Mesodermal cell (in vitro differentiated cells): ENCODE data around the gene USP30. TPM values are rescaled to one million over a fixed set of nuclear protein-coding genes. Genes with fewer than 3 reads are reported as not detected.
A peak's percentile ranks its signal among the peaks of the same experiment; 100 is the strongest.

Experiments used
- H3K27ac ChIP-seq: 2 replicates; pipeline ENCODE4 v1.7.0; 2013; ENCODE audit warnings: mild to moderate bottlenecking, low read depth, low read length, moderate library complexity; ENCODE audit not compliant: severe bottlenecking
- H3K36me3 ChIP-seq: 2 replicates; pipeline ENCODE4 v1.7.1; 2013; ENCODE audit warnings: mild to moderate bottlenecking, low read length, moderate library complexity; ENCODE audit not compliant: control insufficient read depth, insufficient read depth
- H3K4me1 ChIP-seq: one replicate; pipeline ENCODE4 v1.7.1; 2013; ENCODE audit warnings: mild to moderate bottlenecking, low read length; ENCODE audit not compliant: insufficient read depth, control insufficient read depth, poor library complexity, severe bottlenecking
- H3K4me3 ChIP-seq: 2 replicates; pipeline ENCODE4 v1.7.0; 2013; ENCODE audit warnings: low read length, control low read depth, mild to moderate bottlenecking; ENCODE audit not compliant: insufficient read depth, poor library complexity, severe bottlenecking; ENCODE audit errors: extremely low read depth
- H3K9me3 ChIP-seq: 2 replicates; pipeline ENCODE4 v1.7.1; 2013; ENCODE audit warnings: mild to moderate bottlenecking, low read length, moderate library complexity; ENCODE audit not compliant: control insufficient read depth
- WGBS, 2 experiments: methylation state at CpG; one replicate each; pipeline ENCODE4 v1.1.5; 2013; ENCODE audit warnings: missing lambda C conversion rate in 2 of 2; ENCODE audit not compliant: insufficient coverage in 2 of 2; 5-methylcytosine and 5-hydroxymethylcytosine counted together
- polyA plus RNA-seq, 2 experiments: library from polyadenylated mRNA; stranded (reverse); fragments of 50-300 nt; gene quantifications; one replicate each; pipeline ENCODE4 v1.2.3, GENCODE V29; 2013

USP30 gene
- polyA plus RNA-seq (2013, experiment 1 of 2): 16.7 TPM
- 14.5 TPM for polyA plus RNA-seq (2013, experiment 2 of 2)

- Histone ChIP-seq H3K4me3 (peak within 1 kb of the TSS; percentile 94), H3K9me3 (no peaks in the 10 kb centered on the region), H3K27ac (peak within 1 kb of the TSS; percentile 64), H3K36me3 (peaks cover 2% of the 10 kb centered on the region), H3K4me1 (no peaks in the 10 kb centered on the region)
- 0% methylated on average over 46 to 50 of the region's 61 CpGs for WGBS, 2 experiments
Measured at GRCh38 chr12:109052414-109053323, at the start of gene USP30. Gene USP30, plus strand, starts transcription at chr12:109052576. Its CDS starts 103 bp downstream, at chr12:109052679.

- 92 to 100% methylated on average over 1 to 2 of the region's 3 CpGs for WGBS, 2 experiments
Measured at GRCh38 chr12:109004017-109004416, 48.4 kb upstream of the USP30 start.

GRCh38 chr12:109009766-109010165 lies 42.6 kb upstream of the USP30 start:
- no peaks in the 10 kb centered on the region for H3K36me3 ChIP-seq
- H3K4me3 ChIP-seq: no peak overlapping the region
- no peak overlapping the region for H3K27ac ChIP-seq
- H3K9me3 ChIP-seq: no peaks in the 10 kb centered on the region
- 100% methylated on average over 1 of the region's 1 CpG; no CpG with 5 or more reads in 1 of the 2 experiments for WGBS, 2 experiments
- H3K4me1 ChIP-seq: no peaks in the 10 kb centered on the region

More at GRCh38 chr12:109004017-109004416, 48.4 kb upstream of the USP30 start:
- Histone ChIP-seq H3K4me3 (no peak overlapping the region), H3K4me1 (no peaks in the 10 kb centered on the region), H3K9me3 (no peaks in the 10 kb centered on the region), H3K36me3 (no peaks in the 10 kb centered on the region), H3K27ac (no peak overlapping the region)

GRCh38 chr12:109010259-109010658 lies 42.1 kb upstream of the USP30 start:
- 81 to 93% methylated on average over 2 of the region's 2 CpGs for WGBS, 2 experiments
- Histone ChIP-seq H3K36me3 (no peaks in the 10 kb centered on the region), H3K4me3 (no peak overlapping the region), H3K27ac (no peak overlapping the region), H3K9me3 (no peaks in the 10 kb centered on the region), H3K4me1 (no peaks in the 10 kb centered on the region)

GRCh38 chr12:109014984-109015765 lies 37.2 kb upstream of the USP30 start:
- Histone ChIP-seq H3K4me3 (no peak overlapping the region), H3K27ac (no peak overlapping the region), H3K9me3 (no peaks in the 10 kb centered on the region), H3K4me1 (no peaks in the 10 kb centered on the region), H3K36me3 (no peaks in the 10 kb centered on the region)
- 74 to 100% methylated on average over 3 to 4 of the region's 6 CpGs for WGBS, 2 experiments

- Histone ChIP-seq H3K36me3 (no peaks in the 10 kb centered on the region), H3K4me3 (no peak overlapping the region), H3K27ac (no peak overlapping the region), H3K4me1 (no peaks in the 10 kb centered on the region), H3K9me3 (no peaks in the 10 kb centered on the region)
- WGBS, 2 experiments: 83 to 86% methylated on average over 7 of the region's 8 CpGs
Measured at GRCh38 chr12:109016016-109016415, 36.4 kb upstream of the USP30 start.

GRCh38 chr12:109016978-109017377 lies 35.4 kb upstream of the USP30 start:
- H3K9me3 ChIP-seq: no peaks in the 10 kb centered on the region
- H3K36me3 ChIP-seq: no peaks in the 10 kb centered on the region
- 82 to 92% methylated on average over 4 of the region's 6 CpGs for WGBS, 2 experiments
- no peak overlapping the region for H3K4me3 ChIP-seq
- no peak overlapping the region for H3K27ac ChIP-seq
- no peaks in the 10 kb centered on the region for H3K4me1 ChIP-seq

- Histone ChIP-seq H3K27ac (no peak overlapping the region), H3K4me1 (no peaks in the 10 kb centered on the region), H3K36me3 (no peaks in the 10 kb centered on the region), H3K9me3 (no peaks in the 10 kb centered on the region), H3K4me3 (no peak overlapping the region)
- WGBS, 2 experiments: 72 to 88% methylated on average over 2 of the region's 4 CpGs
Measured at GRCh38 chr12:109018296-109018695, 34.1 kb upstream of the USP30 start.

GRCh38 chr12:109020146-109020795 lies 32.1 kb upstream of the USP30 start:
- Histone ChIP-seq H3K9me3 (no peaks in the 10 kb centered on the region), H3K27ac (no peak overlapping the region), H3K36me3 (no peaks in the 10 kb centered on the region), H3K4me1 (no peaks in the 10 kb centered on the region), H3K4me3 (no peak overlapping the region)
- WGBS, 2 experiments: 65 to 66% methylated on average over 6 of the region's 7 CpGs

GRCh38 chr12:109020796-109021380 lies 31.5 kb upstream of the USP30 start, which contains the start of gene SVOP:
Gene SVOP, minus strand, starts transcription at chr12:109021068. Its CDS starts 200 bp downstream, at chr12:109020868.
- H3K9me3 ChIP-seq: no peaks in the 10 kb centered on the region
- H3K4me1 ChIP-seq: no peaks in the 10 kb centered on the region
- 8 to 18% methylated on average over 17 to 25 of the region's 30 CpGs for WGBS, 2 experiments
- no peak within 1 kb of the TSS for H3K27ac ChIP-seq
- H3K4me3 ChIP-seq: no peak within 1 kb of the TSS
- no peaks in the 10 kb centered on the region for H3K36me3 ChIP-seq
